Measurements from ENCODE around the gene LRRC37A. TPM values are rescaled to one million over a fixed set of nuclear protein-coding genes. Genes with fewer than 3 reads are reported as not detected.
A peak's percentile ranks its signal among the peaks of the same experiment; 100 is the strongest.
"Not testable (repeated sequence)": the region's sequence is repeated elsewhere in the genome, so short reads cannot be mapped to it uniquely, and the experiment has no call there.

Gene LRRC37A
- 0.45 TPM for total RNA-seq

- not testable (repeated sequence) for DNase-seq (ENCODE audit: low spot score); ATAC-seq
These were observed at the start of gene LRRC37A for GRCh38 chr17:46294831-46295230. TSS of gene LRRC37A (plus strand) at chr17:46295131. CDS start at chr17:46295134, 3 bp downstream.

GRCh38 chr17:46249153-46249552, 45.8 kb upstream of the LRRC37A start:
- not testable (repeated sequence) for DNase-seq (ENCODE audit: low spot score); ATAC-seq

- DNase-seq (ENCODE audit: low spot score); ATAC-seq: not testable (repeated sequence)
These were observed 42.1 kb upstream of the LRRC37A start for GRCh38 chr17:46252804-46253203.

GRCh38 chr17:46253722-46254121, 41.2 kb upstream of the LRRC37A start:
- peak; percentile 51 for DNase-seq (ENCODE audit: low spot score)
- ATAC-seq = peak; percentile 88

- not testable (repeated sequence) for DNase-seq (ENCODE audit: low spot score); ATAC-seq
These were observed 40.7 kb upstream of the LRRC37A start for GRCh38 chr17:46254215-46254614.

GRCh38 chr17:46256369-46256768, 38.6 kb upstream of the LRRC37A start:
- not testable (repeated sequence) for ATAC-seq; DNase-seq (ENCODE audit: low spot score)

GRCh38 chr17:46259845-46260661, 34.9 kb upstream of the LRRC37A start:
- ATAC-seq = peak; percentile 93

GRCh38 chr17:46262271-46262670, 32.7 kb upstream of the LRRC37A start:
- no peak for DNase-seq (ENCODE audit: low spot score)
- no peak for ATAC-seq

More at GRCh38 chr17:46259845-46260661, 34.9 kb upstream of the LRRC37A start:
- DNase-seq (ENCODE audit: low spot score) = not testable (repeated sequence)

GRCh38 chr17:46264456-46265198, 30.3 kb upstream of the LRRC37A start:
- ATAC-seq (no peak), DNase-seq (ENCODE audit: low spot score) (no peak)

GRCh38 chr17:46266063-46266655, 28.8 kb upstream of the LRRC37A start:
- peak; percentile 1 for ATAC-seq
- not testable (repeated sequence) for DNase-seq (ENCODE audit: low spot score)

GRCh38 chr17:46266656-46267544, 28.0 kb upstream of the LRRC37A start:
- ATAC-seq (peak; percentile 93), DNase-seq (ENCODE audit: low spot score) (peak; percentile 88)

- no peak for DNase-seq (ENCODE audit: low spot score)
These were observed 24.9 kb upstream of the LRRC37A start for GRCh38 chr17:46270032-46270431.

GRCh38 chr17:46273541-46274236, 21.2 kb upstream of the LRRC37A start:
- no peak for ATAC-seq

More at GRCh38 chr17:46270032-46270431, 24.9 kb upstream of the LRRC37A start:
- no peak for ATAC-seq

GRCh38 chr17:46274238-46274637, 20.7 kb upstream of the LRRC37A start:
- ATAC-seq (no peak), DNase-seq (ENCODE audit: low spot score) (no peak)

More at GRCh38 chr17:46273541-46274236, 21.2 kb upstream of the LRRC37A start:
- no peak for DNase-seq (ENCODE audit: low spot score)

- not testable (repeated sequence) for ATAC-seq; DNase-seq (ENCODE audit: low spot score)
These were observed 18.0 kb upstream of the LRRC37A start for GRCh38 chr17:46276728-46277479.

GRCh38 chr17:46281336-46281735, 13.6 kb upstream of the LRRC37A start:
- not testable (repeated sequence) for DNase-seq (ENCODE audit: low spot score); ATAC-seq

- not testable (repeated sequence) for DNase-seq (ENCODE audit: low spot score)
These were observed 12.3 kb upstream of the LRRC37A start for GRCh38 chr17:46282635-46283034.

GRCh38 chr17:46284467-46284866, 10.5 kb upstream of the LRRC37A start:
- not testable (repeated sequence) for ATAC-seq; DNase-seq (ENCODE audit: low spot score)

More at GRCh38 chr17:46282635-46283034, 12.3 kb upstream of the LRRC37A start:
- ATAC-seq = not testable (repeated sequence)
